SH-SY5Y (cell line): Measurements from ENCODE around the gene ALLC.

ENCODE experiments used
- GATA2 ChIP-seq: IDR thresholded peaks from 2 replicates; pipeline ENCODE4 v1.6.1; 2011; ENCODE audit warnings: mild to moderate bottlenecking, low read depth, low read length
- GATA3 ChIP-seq: IDR thresholded peaks from 2 replicates; pipeline ENCODE4 v1.6.1; 2011; ENCODE audit warnings: low read depth, mild to moderate bottlenecking, low read length, moderate library complexity

GRCh38 chr2:3703757-3704355 lies 45.9 kb downstream of the ALLC start:
- no peak for TF ChIP-seq GATA3
- TF ChIP-seq GATA2, result no peak
